DLD1 (cell line): Measurements from ENCODE around the gene IFNGR1.
"Not testable (repeated sequence)": the region's sequence is repeated elsewhere in the genome, so short reads cannot be mapped to it uniquely, and the experiment has no call there.

Experiments
- in situ Hi-C: cut with HindIII; loops from 2 replicates; pipeline ENCODE4 v1.10.0; 2017; ENCODE audit warnings: low sequenced_read_pairs

The IFNGR1 gene

DNA sequence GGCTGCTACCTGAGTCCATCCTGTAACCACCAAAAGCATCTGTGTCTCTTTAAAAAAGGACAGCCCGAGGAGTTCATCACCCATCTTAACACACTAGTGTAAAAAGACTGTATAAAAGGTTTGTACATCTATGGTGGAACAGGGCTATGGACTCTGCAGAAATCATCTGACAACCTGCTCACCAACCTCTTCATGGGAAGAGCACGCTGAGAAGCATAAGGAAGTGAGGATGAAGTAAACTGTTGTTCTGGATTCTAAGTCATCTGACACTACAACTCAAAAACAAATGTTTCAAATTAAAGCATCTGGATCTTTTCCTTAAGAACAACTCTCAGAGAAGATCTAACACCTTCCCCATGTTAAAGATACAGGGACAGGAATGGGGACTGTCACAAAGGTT, 5.4 kb downstream of the IFNGR1 start:
- in situ Hi-C loops = no loop called here

- in situ Hi-C loops = no loop called here
Measured at GRCh38 chr6:137213331-137213740, 5.8 kb downstream of the IFNGR1 start.

DNA sequence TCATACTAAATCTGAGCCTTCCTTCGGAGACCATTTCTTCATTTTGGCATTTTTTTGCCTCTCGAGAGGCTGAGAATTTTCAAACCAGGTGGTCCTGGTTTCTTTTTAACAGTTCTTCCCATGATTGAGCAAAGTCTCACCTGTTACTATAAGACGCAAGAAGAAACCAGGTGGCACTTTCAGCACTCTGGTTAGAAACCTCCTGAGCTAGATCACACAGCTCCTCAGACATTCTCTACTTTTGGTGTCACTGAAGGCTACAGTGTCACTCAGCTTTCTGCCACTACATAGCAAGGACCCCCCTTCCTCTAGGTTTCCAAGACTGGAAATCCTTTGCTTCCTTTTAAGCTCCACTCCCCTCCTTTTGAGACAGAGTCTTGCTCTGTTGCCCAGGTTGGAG, 7.3 kb downstream of the IFNGR1 start:
- in situ Hi-C loops = no loop called here

GRCh38 chr6:137210903-137211302, 8.3 kb downstream of the IFNGR1 start:
- in situ Hi-C loops = no loop called here

DNA sequence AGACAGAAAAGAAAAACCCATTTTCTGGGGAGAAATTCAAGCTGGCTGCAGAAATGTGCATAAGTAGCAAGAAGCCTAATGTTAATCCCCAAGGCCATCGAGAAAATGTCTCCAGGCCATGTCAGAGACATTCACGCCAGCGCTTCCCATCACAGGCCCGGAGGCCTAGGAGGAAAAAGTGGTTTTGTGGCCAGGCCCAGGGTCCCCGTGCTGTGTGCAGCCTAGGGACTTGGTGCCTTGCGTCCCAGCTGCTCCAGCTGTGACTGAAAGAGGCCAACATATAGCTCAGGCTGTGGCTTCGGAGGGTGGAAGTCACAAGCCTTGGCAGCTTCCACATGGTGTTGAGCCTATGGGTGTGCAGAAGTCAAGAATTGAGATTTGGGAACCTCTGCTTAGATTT, 10.9 kb downstream of the IFNGR1 start:
- in situ Hi-C loops = no loop called here

GRCh38 chr6:137207457-137207856, 11.7 kb downstream of the IFNGR1 start:
- in situ Hi-C loops = not testable (repeated sequence)

GRCh38 chr6:137206577-137206976, 12.6 kb downstream of the IFNGR1 start:
- in situ Hi-C loops = no loop called here

DNA sequence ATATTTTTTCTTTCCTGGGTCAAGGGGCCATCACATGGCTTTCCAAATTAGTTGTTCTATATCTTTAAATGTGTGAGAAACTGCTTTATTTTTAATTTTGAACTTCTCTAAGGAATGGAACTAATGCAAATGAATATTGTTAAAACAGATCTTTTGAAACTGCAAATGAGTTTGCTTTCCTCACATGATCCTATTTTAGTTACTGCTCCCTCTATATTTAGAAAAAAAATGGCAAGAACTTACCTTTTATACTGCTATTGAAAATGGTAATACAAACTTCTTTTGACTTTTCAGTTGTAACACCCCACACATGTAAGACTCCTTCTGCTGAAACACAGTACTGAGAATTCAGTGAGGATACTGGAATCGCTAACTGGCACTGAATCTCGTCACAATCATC, 15.9 kb downstream of the IFNGR1 start:
- in situ Hi-C loops = no loop called here

- in situ Hi-C loops = no loop called here
Measured at GRCh38 chr6:137202078-137202477, 17.1 kb downstream of the IFNGR1 start.

GRCh38 chr6:137201006-137201405, 18.2 kb downstream of the IFNGR1 start:
- in situ Hi-C loops = no loop called here

DNA sequence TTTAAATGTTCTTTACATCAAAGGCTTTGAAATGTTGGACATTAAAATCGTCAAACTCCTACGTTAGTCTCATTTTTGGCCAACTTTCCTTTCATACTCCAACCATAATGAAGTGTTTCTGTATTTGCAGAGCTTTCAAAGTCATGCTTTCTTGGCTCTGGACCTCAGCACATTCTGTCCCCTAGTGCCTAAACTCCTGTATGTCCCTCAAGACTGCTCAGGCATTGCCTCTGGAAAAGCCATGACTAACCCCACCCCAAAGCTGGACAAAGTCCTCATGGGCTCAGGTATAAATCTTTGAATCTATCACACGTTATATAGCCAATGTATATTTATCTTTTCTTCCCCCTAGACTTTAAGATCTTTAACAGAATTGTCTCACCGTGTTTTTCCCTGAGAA, 18.9 kb downstream of the IFNGR1 start:
- in situ Hi-C loops = no loop called here

- in situ Hi-C loops = no loop called here
Measured at GRCh38 chr6:137197684-137198645, 21.2 kb downstream of the IFNGR1 start.

GRCh38 chr6:137193256-137194070, 25.7 kb downstream of the IFNGR1 start:
- in situ Hi-C loops = no loop called here

DNA sequence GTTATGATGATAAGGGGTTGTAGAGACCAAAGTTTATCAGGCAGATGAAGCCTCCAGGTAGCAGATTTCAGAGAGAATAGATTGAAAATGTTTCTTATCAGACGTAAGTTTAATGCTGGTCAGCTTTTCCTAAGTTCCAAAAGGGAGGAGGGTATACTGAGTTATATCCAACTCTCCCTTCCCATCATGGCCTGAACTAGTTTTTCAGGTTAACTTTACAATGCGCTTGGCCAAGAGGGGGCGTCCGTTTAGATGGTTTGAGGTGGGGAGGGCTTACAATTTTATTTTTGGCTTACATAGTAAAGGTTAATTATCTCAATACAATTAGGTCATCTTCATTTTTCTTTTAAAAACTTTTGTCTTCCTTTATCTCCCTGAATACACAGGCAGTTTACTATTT, 26.4 kb downstream of the IFNGR1 start:
- in situ Hi-C loops = no loop called here

- in situ Hi-C loops = no loop called here
Measured at GRCh38 chr6:137191670-137192069, 27.5 kb downstream of the IFNGR1 start.

DNA sequence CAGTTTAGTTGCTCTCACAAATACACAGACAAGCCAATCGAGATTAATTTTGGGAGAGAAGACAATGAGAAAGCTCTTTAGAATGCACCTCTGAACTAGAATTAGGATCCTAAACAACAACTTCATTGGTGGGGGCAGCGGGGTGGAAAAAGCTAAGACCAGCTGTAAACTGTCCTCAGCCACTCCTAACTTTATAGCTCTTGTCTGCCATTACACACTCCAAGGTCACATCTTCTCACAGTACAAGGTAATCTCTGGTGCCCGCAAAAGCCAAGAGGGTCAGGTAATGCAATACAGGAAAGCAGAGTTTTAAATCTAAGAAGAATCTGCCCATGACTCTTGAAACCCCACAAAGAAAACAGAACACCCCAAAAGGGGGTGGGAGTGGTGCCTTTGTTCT, 27.9 kb downstream of the IFNGR1 start:
- in situ Hi-C loops = no loop called here

GRCh38 chr6:137190583-137191094, 28.5 kb downstream of the IFNGR1 start:
- in situ Hi-C loops = no loop called here

GRCh38 chr6:137188855-137189254, 30.3 kb downstream of the IFNGR1 start:
- in situ Hi-C loops = no loop called here

DNA sequence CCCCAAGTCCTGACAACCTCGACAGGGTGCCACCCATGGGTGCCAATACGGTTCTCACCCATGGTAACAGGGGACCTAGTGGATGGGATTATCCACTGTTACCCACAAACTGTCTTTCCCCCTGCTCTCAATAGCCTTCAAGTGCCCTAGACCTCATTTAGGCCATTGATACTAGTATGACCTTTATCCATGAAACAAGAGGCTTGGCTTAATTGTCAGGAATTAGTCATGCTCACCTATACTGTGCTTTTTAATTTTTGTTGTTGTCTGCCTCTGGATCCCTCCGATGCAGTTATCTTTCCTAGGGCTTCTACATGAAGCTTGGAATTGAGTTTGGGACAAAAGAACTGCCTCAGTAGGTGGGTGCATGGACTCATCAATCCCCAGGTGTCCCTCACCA, 33.9 kb downstream of the IFNGR1 start:
- in situ Hi-C loops = no loop called here

GRCh38 chr6:137182654-137183073, 36.5 kb downstream of the IFNGR1 start:
- in situ Hi-C loops = no loop called here

DNA sequence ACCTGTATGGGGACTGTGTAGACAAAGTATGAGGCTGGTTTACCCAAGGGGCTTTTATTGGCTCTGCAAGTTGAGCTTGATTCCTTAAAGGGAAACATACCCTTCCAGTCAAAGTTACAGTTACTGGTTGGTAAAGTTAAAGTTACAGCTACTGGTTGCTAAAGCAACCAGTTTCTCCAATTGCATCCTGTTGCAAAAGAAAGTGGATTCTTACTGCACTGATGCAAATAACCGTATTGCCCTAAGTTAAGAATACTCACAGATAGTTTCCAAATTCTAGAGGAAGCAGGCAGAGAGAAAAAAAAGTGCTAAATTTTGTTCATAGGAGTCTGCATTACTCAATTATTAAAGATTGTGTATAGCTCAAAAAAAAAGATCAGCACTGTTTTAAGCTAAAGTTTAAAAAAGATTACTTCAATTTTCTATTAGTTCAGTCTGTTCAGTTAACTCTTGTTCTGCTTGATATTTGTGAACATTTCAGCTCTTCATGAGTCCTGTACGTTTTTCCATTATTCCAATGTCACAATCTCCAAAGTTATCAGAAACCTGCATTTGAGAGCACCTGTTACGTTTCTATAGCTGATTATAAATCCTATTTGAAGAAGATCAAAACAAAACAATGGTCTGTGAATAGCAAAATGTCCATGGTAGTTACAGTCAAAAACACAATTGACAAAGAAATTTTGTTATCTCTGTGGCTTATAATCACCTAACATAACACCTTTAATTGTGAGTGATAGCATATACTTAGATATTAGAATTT, 37.1 kb downstream of the IFNGR1 start:
- in situ Hi-C loops = no loop called here
